MCF 10A (cell line): ENCODE results near the gene BAAT. TPM values are rescaled to one million over a fixed set of nuclear protein-coding genes. Genes with fewer than 3 reads are reported as not detected.
A peak's percentile ranks its signal among the peaks of the same experiment; 100 is the strongest.

Experiments
- BruUV-seq: library from RNA; stranded (reverse); fragments of 400-500 nt; replicated peaks from 2 replicates; lab custom pipeline; 2021; lab: Mats Ljungman, UMichigan
- CTCF ChIA-PET: fragments of 300-600 bp; sonication (Branson Sonifier 250); formaldehyde crosslinking; extraction: SDS; loops from one replicate; lab custom pipeline; 2021; ENCODE audit warnings: antibody characterized with exemption, inconsistent platforms; lab: Yijun Ruan, JAX
- POLR2A ChIA-PET: fragments of 300-600, 350-650 bp; sonication (Branson Sonifier 250); formaldehyde crosslinking; extraction: SDS; loops from one replicate; lab custom pipeline; 2020; ENCODE audit warnings: antibody characterized with exemption, inconsistent platforms; lab: Yijun Ruan, JAX
- DNase-seq: peaks from one replicate; pipeline ENCODE4 v3.0.0-alpha.2; 2018; ENCODE audit not compliant: unreplicated experiment
- H3K27ac Mint-ChIP-seq: one replicate; pipeline ENCODE4 v1.8.0; 2022; ENCODE audit warnings: mild to moderate bottlenecking, low read depth, mixed read lengths; ENCODE audit not compliant: unreplicated experiment
- H3K27me3 Mint-ChIP-seq: one replicate; pipeline ENCODE4 v1.8.0; 2022; ENCODE audit warnings: mixed read lengths; ENCODE audit not compliant: insufficient read depth, unreplicated experiment
- H3K36me3 Mint-ChIP-seq: one replicate; pipeline ENCODE4 v1.8.0; 2022; ENCODE audit warnings: mild to moderate bottlenecking, moderate library complexity, mixed read lengths; ENCODE audit not compliant: insufficient read depth, unreplicated experiment
- H3K4me1 Mint-ChIP-seq: one replicate; pipeline ENCODE4 v1.8.0; 2022; ENCODE audit warnings: mixed read lengths; ENCODE audit not compliant: insufficient read depth, unreplicated experiment
- H3K4me3 Mint-ChIP-seq: one replicate; pipeline ENCODE4 v1.8.0; 2022; ENCODE audit warnings: mild to moderate bottlenecking, moderate library complexity, mixed read lengths; ENCODE audit not compliant: unreplicated experiment
- H3K9me3 Mint-ChIP-seq: one replicate; pipeline ENCODE4 v1.8.0; 2022; ENCODE audit warnings: mixed read lengths; ENCODE audit not compliant: unreplicated experiment
- intact Hi-C: fragments of 100-400 bp; cut with micrococcal nuclease; formaldehyde crosslinking; loops from 2 replicates; pipeline ENCODE4 v1.14.1; 2022
- total RNA-seq: library from RNA; stranded (reverse); gene quantifications from 2 replicates; pipeline ENCODE4 v1.2.3, GENCODE V29; 2022
- TF ChIP-seq, protein P1 (sequence below): fragments of 200-600 bp; IDR thresholded peaks from one replicate; pipeline ENCODE4 v1.8.0; 2022; ENCODE audit warnings: antibody characterized with exemption, mild to moderate bottlenecking; ENCODE audit not compliant: unreplicated experiment

Gene BAAT
- total RNA-seq, 1 experiment from 2014 or later = 0.14 TPM

DNA sequence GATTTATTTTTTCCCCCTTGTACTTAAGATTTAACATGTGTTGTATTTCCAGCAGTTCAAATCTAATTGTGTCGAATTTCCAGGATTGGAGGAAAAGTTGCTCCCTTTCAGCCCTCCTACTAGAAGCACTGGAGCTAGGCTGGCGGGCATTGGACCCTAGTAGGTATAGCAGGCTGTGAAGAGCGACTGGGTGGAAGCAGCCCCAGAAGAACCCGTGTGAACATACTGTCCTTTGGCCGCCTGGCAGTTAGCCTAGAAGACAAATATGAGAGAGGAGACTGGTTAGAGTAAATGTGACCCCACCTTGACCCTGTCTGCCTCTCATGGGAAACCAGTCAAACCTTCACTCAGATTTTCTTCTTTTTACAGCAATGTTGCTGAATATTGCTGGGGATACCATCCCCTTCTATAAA, 36.9 kb upstream of the BAAT start:
- Mint-ChIP-seq H3K27ac (no peak overlapping the region), H3K4me1 (peaks cover 6% of the 10 kb centered on the region), H3K36me3 (no peaks in the 10 kb centered on the region), H3K9me3 (peaks cover 7% of the 10 kb centered on the region), H3K4me3 (no peak overlapping the region), H3K27me3 (peaks cover 12% of the 10 kb centered on the region)
- TF ChIP-seq, protein P1, sequence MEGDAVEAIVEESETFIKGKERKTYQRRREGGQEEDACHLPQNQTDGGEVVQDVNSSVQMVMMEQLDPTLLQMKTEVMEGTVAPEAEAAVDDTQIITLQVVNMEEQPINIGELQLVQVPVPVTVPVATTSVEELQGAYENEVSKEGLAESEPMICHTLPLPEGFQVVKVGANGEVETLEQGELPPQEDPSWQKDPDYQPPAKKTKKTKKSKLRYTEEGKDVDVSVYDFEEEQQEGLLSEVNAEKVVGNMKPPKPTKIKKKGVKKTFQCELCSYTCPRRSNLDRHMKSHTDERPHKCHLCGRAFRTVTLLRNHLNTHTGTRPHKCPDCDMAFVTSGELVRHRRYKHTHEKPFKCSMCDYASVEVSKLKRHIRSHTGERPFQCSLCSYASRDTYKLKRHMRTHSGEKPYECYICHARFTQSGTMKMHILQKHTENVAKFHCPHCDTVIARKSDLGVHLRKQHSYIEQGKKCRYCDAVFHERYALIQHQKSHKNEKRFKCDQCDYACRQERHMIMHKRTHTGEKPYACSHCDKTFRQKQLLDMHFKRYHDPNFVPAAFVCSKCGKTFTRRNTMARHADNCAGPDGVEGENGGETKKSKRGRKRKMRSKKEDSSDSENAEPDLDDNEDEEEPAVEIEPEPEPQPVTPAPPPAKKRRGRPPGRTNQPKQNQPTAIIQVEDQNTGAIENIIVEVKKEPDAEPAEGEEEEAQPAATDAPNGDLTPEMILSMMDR = no peak
- BruUV-seq = no TSS peak
- ChIA-PET POLR2A (no interaction called here), CTCF (interaction anchor here (0.5 to 1.5 kb wide), 3 partner anchors 14 to 713 kb away, joined by 3 to 5 read pairs (median 3); partner anchors contain the start of gene ALDOB)
- no peak for DNase-seq
- intact Hi-C loops = no loop called here

DNA sequence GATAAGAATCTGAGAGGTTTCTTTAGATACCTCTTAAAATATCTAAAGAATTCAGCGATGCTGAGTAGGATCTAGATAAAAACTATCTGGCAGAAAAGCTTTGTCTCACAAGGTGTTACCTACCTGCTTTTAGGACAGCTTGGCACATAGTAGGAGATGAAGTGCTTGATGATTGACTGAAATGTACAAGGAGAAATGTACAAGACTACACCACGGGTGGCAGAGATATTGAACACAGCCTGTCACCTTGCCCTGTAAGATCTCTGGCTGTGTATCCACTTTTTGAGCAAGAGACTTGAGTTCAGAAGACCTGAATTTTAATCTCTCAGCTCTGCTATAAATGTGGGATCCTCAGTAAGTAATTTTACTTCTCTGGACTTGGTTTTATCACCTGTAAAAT, 35.1 kb upstream of the BAAT start:
- TF ChIP-seq, protein P1 = no peak
- CTCF ChIA-PET = interaction anchor here (0.8 kb wide), 1 partner anchor 10 kb away, joined by 3 read pairs; no protein-coding TSS in a partner anchor

DNA sequence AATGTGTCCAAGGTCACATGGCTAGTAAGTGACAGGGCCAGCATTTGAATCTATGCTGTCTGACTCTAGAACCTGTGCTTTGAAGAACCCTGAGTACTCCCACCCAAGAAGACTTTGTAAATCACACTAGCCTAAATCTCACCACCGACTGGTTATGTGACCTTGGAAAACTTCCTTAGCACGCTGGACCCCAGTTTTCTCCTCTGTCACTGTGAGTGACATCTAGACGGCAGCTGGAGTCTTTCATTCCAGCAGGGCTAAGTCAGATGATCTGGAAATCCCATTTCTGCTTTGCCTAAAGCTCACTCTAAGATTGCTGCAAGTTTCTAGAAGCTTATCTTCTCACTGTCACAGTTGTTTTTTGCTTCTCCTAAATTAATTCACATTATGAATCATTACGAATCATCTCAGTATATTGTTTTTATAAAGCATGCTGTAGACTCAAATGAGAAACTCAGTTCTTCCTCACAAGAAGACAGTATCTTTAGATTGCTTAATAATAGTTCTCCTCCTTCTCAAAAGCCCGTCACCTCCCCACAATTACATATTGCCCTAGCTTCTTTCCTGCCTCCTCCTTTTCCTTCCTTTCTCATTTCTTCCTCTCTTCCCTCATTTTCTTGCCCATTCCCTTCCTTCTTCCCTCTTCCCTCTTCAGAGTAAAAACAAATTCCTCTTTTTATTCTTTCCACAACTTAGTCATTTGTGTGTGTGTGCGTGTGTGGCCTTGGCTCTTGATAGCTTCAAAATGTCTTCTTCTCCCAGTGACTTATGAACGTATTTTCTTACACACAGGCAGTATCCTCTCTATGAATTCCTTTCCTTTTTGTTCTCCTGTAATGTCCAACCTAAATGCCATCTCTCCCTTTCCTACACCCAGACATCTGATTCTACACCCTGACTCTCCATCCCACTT, 34.0 kb upstream of the BAAT start:
- intact Hi-C loops = no loop called here
- CTCF ChIA-PET = interaction anchor here (0.6 to 0.7 kb wide), 2 partner anchors 46 to 117 kb away, joined by 5 read pairs; no protein-coding TSS in a partner anchor
- H3K27ac Mint-ChIP-seq = peak overlapping the region; percentile 10

More for the DNA sequence above, 35.1 kb upstream of the BAAT start:
- H3K36me3 Mint-ChIP-seq = no peaks in the 10 kb centered on the region
- no peak for DNase-seq
- intact Hi-C loops = no loop called here
- H3K27me3 Mint-ChIP-seq = peaks cover 11% of the 10 kb centered on the region
- H3K9me3 Mint-ChIP-seq = peaks cover 7% of the 10 kb centered on the region
- no peak overlapping the region for H3K27ac Mint-ChIP-seq
- H3K4me3 Mint-ChIP-seq = no peak overlapping the region
- peaks cover 6% of the 10 kb centered on the region for H3K4me1 Mint-ChIP-seq
- POLR2A ChIA-PET = interaction anchor here (0.6 to 1.1 kb wide), 2 partner anchors 17 to 109 kb away, joined by 3 to 4 read pairs; no protein-coding TSS in a partner anchor
- BruUV-seq = no TSS peak

More for the DNA sequence above, 34.0 kb upstream of the BAAT start:
- Mint-ChIP-seq H3K36me3 (no peaks in the 10 kb centered on the region), H3K27me3 (no peaks in the 10 kb centered on the region), H3K4me1 (peaks cover 6% of the 10 kb centered on the region), H3K9me3 (peaks cover 11% of the 10 kb centered on the region), H3K4me3 (no peak overlapping the region)
- TF ChIP-seq, protein P1 = no peak
- no peak for DNase-seq
- POLR2A ChIA-PET = interaction anchor here (1.1 kb wide), 1 partner anchor 16 kb away, joined by 3 read pairs; no protein-coding TSS in a partner anchor
- no TSS peak for BruUV-seq
